Stimulated activated CD8-positive, alpha-beta memory T cell treated with anti-CD3 and anti-CD28 coated beads, Interleukin-12 subunit alpha, Interleukin-12 subunit beta, amount 100 ng/mL, for 24 hours (primary cell): Measurements from ENCODE around the gene FAM117A.
"Not testable (repeated sequence)": the region's sequence is repeated elsewhere in the genome, so short reads cannot be mapped to it uniquely, and the experiment has no call there.

Source experiments
- DNase-seq: peaks from one replicate; pipeline ENCODE4 v3.0.0-alpha.2; 2020; ENCODE audit errors: extremely low read depth

FAM117A gene

DNA sequence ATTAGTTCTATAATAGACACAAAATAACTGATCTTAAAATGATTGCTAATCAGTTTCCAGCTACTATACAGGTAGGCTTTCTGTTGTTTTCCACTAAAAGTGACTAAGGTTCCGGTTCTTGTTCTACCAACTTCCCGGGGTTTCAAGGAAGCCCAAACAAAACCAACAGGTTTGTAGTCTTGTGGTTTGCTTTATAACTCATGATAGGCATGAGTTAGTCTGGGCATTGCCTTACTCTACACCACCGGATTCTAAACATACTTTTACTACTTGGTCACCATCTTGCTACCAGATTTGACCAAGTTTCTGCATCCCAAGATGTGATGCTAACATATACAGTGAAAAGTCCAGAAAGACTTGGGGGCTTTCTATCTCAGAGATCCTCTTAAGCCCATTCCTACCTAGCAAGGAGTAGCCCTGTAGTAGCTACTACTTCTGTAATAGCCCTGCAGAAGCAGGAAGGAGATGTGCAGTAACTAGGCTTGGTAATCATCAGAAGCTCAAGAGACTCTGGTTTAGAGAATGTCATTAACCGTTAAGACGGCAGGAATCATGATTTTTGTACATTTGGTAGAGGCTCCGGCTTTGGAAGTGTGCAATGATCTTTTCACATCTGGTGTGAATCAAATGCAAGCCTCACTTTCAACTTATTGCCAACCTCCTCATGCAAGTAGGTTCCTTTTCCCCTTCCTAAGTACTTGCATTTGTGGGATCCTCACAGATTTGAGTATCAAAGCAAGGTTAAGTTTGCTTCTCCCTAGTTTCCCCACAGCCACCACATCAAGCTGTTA lies 1.6 kb downstream of the FAM117A start:
- no peak for DNase-seq

DNA sequence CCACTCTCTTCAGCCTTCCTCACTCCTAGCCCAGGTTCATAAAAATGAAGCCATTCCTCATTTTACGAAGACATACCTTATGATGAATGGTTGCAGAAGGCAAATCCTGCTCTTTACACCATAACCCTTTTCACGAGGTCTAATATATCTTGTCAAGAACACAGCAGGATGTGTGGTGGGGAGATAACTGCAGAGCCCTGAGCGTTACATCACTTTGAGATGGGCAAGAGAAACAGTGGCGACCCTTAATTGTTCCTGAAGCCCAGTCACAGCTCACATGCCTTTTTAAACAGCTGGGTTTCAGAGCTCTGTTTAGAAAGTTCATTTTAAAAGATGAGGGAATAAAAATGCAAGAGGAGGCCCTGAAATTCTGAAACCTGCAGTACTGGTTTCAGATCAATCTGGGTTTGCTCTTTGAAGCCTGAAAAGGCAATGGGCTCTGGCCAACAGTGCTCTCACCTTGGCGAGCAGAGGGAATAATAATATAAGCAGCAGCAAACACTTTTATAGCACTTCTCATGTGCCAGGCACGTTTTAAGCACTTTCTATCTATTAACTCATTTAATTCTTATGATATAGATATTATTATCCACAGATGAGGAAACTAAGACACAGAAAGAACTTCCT lies 2.9 kb downstream of the FAM117A start:
- DNase-seq = no peak

- no peak for DNase-seq
These were observed 3.6 kb downstream of the FAM117A start for GRCh38 chr17:49760296-49760695.

GRCh38 chr17:49759203-49759602 lies 4.7 kb downstream of the FAM117A start:
- DNase-seq = no peak

DNA sequence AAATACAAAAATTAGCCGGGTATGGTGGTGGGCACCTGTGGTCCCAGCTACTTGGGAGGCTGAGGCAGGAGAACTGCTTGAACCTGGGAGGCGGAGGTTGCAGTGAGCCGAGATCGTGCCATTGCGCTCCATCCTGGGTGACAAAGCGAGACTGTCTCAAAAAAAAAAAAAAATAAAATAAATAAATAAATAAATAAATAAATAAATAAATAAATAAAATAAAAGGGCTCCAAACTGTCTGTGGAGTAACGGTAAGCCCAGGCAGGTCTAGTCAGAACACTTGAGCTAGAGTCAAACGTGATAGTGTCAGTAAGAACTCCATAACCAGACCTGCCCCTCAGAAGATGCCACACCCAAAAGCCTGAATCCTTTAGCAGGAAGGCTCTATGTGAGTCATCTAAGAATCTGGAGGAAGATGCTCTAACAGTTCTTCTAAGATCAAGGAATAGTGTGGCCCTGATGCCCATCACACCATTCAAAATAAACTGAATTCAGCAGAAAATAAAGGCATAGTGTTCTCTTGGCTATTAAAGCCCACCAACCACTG lies 5.4 kb downstream of the FAM117A start:
- DNase-seq = not testable (repeated sequence)

- DNase-seq = no peak
These were observed 6.7 kb downstream of the FAM117A start for GRCh38 chr17:49757151-49757777.

DNA sequence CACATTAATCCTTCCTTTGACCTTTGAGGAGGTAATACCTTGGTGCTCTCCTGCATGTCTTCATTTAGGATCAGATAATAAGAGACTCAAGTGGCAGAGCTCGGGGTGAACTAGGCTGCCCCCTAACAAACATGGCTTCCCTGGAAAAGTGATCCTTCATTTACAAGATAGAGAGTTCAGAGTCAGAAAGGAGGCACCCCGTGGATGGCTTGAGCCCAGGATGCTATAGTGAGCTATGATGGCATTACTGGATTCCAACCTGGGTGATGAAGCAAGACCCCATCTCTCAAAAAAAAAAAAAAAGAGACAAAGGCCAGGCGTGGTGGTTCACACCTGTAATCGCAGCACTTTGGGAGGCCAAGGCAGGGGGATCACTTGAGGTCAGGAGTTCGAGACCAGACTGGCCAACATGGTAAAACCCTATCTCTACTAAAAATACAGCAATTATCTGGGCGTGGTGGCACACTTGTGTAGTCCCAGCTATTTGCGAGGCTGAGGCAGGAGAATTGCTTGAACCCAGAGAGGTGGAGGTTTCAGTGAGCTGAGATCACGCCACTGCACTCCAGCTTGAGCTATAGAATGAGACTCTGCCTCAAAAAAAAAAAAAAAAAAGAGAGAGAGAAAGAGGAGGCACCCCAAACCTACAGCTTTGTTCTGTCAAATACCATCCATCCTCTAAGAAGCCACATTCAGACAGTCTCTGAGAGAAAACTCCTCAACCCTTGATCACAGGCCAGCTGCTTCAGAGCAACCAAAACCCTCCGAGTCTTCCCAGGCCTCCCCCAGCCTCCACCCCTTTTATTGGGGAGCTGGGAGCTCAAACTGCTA lies 7.4 kb downstream of the FAM117A start:
- no peak for DNase-seq

DNA sequence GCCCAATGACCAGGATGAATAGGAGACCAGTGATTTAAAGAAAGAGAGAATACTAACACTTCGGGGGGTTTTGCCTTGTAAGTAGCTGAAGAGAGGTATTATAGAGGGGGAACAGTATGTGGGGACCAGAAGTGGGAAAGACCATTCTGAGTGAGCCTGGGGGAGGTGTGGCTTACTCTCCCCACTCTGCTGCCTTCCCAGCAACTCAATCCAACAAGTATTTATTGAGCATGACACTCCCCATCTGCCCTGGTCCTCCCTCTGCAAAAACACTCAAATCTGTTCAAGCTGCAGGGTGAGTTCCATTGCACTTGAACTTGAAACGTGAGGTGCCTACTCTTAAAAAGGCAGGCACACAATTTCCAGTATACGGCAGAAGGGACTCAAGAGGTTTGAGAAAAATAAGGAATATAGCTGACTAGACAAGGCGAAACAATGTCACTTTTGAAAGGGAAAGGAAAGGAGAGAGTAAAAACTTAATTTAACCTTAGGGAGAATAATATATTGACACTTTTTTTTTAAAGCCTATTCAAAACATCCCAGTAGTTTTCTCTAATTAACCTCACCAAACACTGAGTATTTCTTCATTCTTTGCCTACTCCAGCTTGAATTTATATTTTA lies 8.2 kb downstream of the FAM117A start:
- no peak for DNase-seq

DNA sequence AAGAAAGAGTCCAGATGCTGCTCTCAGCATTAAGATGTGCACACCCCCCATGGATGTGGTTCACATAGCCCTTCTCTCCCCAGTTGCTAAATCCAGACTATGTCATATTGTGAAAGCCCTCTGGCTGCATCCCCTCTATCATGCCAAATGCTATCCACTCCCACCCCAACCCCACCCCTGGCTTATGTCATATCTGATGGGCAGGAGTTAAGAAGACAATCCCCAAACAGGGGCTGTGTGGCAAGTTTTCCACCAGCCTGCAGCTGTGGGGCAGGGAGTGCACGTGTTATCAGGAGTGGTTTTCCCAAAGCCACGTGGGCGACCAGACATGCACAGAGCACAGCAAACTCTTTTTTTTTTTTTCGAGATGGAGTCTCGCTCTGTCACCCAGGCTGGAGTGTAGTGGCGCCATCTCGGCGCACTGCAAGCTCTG lies 10.0 kb downstream of the FAM117A start:
- no peak for DNase-seq

DNA sequence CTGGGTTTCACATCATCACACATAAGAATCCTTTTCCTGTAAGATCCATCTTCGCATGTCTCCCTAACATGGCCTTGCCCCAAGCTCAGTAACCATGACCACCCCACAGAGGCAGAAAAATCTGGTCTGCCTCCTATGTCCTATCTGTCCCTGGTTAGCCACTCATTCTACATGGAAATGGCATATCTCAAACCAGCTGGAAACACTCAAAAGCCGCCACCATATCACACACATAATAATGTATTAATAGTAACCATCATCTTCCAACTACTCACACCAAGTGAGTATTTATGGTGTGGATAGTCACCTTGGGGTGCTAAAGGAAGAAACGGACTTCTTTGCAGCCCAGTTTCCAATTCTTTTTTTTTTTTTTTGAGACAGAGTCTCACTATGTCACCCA lies 11.4 kb downstream of the FAM117A start:
- DNase-seq = no peak

DNA sequence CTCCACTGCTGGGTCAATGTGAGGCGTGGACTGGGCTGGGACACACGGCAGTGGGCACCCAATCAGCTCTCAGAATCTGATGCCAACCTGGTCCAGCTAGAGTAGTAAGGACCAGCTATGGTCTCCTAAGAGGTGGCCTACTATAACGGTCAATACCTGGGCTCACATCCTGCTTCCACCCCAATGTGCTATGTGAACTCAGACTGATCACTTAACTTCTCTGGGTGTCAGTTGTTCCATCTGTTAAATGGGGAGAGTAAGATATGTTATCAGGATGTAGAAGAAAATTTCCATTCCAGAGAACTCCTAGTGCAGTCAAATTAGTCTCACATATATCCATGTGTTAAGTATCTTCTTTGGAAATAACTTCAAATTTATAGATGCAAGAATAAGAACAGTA lies 14.2 kb downstream of the FAM117A start:
- DNase-seq = no peak

DNA sequence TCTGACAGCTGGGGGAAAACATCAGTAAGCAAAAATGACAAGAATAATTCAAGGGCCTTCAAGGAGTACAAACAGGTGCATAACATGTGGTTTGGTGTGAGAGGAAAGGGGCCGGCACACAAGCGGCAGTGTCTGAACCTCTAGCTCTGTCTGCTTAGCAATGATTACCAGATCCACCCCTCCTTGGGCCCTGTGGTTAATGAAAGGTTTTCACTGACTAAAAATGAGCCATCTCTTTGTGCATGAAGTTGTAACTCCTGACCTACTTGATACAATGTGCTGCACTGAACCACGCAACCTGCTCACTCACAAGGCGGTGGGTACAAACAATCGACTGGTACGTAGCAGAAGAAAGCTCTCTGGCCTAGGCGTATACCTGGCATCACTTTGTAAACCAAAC lies 15.1 kb downstream of the FAM117A start:
- peak; percentile 26 for DNase-seq

GRCh38 chr17:49748223-49748622 lies 15.7 kb downstream of the FAM117A start:
- DNase-seq = no peak

DNA sequence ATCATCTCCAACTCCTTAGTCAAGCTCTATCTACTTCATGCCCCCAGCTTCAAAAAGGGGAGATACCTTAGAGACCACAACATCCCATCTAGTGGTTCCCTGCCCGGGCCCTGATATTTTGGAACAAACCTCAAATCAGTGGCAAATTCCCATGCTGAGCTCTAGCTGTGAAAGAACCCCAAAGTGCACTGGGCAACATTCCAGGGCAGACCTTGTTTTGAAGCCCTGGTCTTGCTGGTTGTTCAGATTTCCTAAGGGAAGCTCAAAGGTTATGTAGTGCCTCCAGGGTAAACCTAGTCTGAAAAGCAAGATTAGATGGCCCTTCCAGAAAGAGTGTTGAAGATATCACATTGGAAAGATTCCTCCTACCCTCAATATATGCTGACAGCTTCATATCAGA lies 16.3 kb downstream of the FAM117A start:
- no peak for DNase-seq

DNA sequence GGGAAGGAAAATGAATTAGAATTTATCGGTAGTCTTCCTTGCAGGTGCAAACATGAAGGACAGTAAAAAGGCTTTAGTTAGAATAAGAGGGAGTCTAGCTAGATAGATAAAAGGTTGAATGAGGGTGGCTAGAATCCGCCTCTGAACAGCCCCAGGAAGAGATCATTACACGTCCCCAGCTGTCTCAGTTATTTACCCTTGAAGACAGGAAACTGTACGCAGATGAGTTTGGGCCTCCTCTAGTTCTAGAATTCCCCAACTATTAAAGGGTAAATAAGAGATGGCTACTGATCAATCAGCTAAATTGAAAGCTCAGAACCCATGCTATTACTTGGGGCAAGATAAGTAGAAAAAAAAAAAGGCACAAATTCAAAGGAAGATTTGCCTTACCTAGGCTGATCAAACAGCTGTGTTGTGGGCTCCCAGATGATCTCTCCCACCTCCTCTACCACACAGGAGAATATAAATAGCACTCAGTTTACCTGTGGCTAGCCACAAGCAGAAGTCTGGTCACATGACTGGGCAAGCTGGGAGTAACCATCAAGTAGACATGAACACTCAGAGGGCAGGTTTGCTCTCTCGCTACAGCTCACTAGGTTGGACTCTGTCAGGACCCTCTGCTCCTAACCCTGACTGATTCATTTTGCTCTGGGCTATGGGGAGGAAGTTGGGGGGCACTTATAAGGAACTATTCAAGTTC lies 17.0 kb downstream of the FAM117A start:
- no peak for DNase-seq

- no peak for DNase-seq
These were observed 18.5 kb downstream of the FAM117A start for GRCh38 chr17:49745175-49746139.

DNA sequence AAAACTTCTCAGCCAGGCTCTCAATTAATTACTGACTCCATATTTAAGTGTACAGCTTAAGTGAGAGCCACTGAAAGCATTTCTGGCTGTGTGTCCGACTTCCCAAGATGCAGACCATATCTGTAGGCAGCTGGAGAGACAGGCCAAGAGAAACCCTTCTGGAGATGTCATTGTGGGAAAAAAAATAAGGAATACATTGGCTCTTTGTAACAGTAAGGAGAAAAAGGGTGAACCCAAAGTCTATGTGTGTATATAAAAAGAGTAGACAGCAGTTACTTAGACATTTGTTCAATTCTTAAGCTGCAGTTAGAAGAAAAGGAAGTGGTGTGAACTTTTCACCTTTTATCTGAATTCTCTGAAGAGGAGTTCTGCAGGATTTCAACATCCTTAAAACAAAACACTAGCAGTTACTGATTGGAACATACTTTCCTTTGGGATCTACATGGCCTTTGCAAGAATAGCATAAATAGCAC lies 21.7 kb downstream of the FAM117A start:
- DNase-seq = no peak

- no peak for DNase-seq
These were observed 22.2 kb downstream of the FAM117A start for GRCh38 chr17:49741692-49742076.

GRCh38 chr17:49741009-49741691 lies 22.8 kb downstream of the FAM117A start:
- DNase-seq = no peak
